GM21515 (cell line): ENCODE results near the gene PIGBOS1.

Source experiments
- ATAC-seq: cut with Tn5 transposase; IDR thresholded peaks from one replicate; pipeline ENCODE4 v1.9.1; 2021; ENCODE audit not compliant: unreplicated experiment

Gene PIGBOS1

DNA sequence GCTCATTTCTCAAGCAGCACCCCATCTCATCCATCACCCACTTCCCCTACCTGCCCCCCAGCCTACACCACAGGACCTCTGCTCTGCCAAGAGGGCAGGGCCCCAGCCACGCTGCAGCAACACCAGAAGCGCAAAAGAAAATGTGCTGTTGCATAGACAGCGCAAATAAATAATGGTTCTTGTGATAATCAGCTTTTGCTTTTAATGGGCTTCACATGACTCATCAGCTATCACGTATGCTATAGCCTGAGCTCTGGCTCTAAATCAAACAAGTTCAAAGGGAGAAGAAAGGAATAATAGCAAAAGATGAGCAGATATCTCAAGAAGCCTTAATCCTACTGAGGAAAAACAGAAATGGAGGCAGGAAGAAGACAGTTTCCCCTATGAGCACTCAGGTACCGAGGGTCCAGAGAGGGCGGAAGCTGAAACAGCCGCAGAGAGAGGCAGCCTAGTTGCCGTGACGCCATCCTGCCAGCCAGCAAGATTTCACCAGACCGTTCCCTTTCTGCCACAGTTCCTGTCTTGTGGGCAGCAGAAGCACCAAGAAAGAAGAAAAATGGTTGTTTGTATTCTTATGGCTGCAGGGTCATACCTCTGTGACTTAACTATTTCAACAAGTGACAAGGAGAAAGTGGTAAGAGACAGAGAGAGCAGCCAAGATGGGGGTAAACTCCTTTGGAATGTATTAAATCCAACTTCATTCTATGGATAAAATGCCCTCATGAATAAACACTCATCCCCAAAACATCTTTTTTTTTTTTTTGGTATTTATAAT is 51.3 kb downstream of the PIGBOS1 start:
- ATAC-seq: peak; percentile 88
